PC-9 (cell line): ENCODE data around the gene SLC46A1. TPM values are rescaled to one million over a fixed set of nuclear protein-coding genes. Genes with fewer than 3 reads are reported as not detected.

ENCODE experiments used
- BruUV-seq: library from RNA; stranded (reverse); fragments of 400-500 nt; replicated peaks from 2 replicates; lab custom pipeline; 2021; lab: Mats Ljungman, UMichigan
- CTCF ChIA-PET: fragments of 300-600 bp; sonication (Branson Sonifier 250); formaldehyde crosslinking; loops from one replicate; lab custom pipeline; 2022; ENCODE audit warnings: antibody characterized with exemption; lab: Charles Lee
- POLR2A ChIA-PET: fragments of 300-600 bp; sonication (Branson Sonifier 250); formaldehyde crosslinking; loops from one replicate; lab custom pipeline; 2022; ENCODE audit warnings: antibody characterized with exemption; ENCODE audit not compliant: unreplicated experiment; lab: Charles Lee
- DNase-seq, 2 experiments: peaks; one replicate each; pipeline versions ENCODE4 v3.0.0 to v3.0.0-alpha.2; 2015 to 2022; ENCODE audit warnings: mixed read lengths in 1 of 2
- H2AFZ ChIP-seq: fragments of 200-600 bp; sonication (generic); 2 replicates; pipeline ENCODE4 v1.8.1; 2017; ENCODE audit warnings: antibody characterized with exemption
- H3F3A ChIP-seq: fragments of 200-600 bp; sonication (generic); 2 replicates; pipeline ENCODE4 v1.8.1; 2017; ENCODE audit warnings: antibody characterized with exemption, mild to moderate bottlenecking, low read depth; ENCODE audit not compliant: insufficient read depth
- H3K27ac ChIP-seq: fragments of 200-600 bp; sonication (generic); 2 replicates; pipeline ENCODE4 v1.6.1; 2016; ENCODE audit warnings: mixed run types
- H3K27me3 ChIP-seq: fragments of 200-600 bp; sonication (generic); 2 replicates; pipeline ENCODE4 v1.6.1; 2016; ENCODE audit warnings: low read depth, mixed run types; ENCODE audit not compliant: insufficient read depth
- H3K36me3 ChIP-seq: fragments of 200-600 bp; sonication (generic); 2 replicates; pipeline ENCODE4 v1.6.1; 2016; ENCODE audit warnings: low read depth, mixed run types
- H3K4me1 ChIP-seq: fragments of 200-600 bp; sonication (generic); replicated peaks from 2 replicates; pipeline ENCODE4 v1.6.1; 2016; ENCODE audit warnings: mixed run types; ENCODE audit not compliant: insufficient read depth
- H3K4me2 ChIP-seq: fragments of 200-600 bp; sonication (generic); 2 replicates; pipeline ENCODE4 v1.6.1; 2017; ENCODE audit warnings: mixed run types
- H3K4me3 ChIP-seq: fragments of 200-600 bp; sonication (generic); 2 replicates; pipeline ENCODE4 v1.6.1; 2016; ENCODE audit warnings: mixed run types
- H3K79me2 ChIP-seq: fragments of 200-600 bp; sonication (generic); 2 replicates; pipeline ENCODE4 v1.6.1; 2017; ENCODE audit warnings: low read depth, mixed run types
- H3K9me2 ChIP-seq: fragments of 200-600 bp; sonication (generic); 2 replicates; pipeline ENCODE4 v1.8.1; 2017; ENCODE audit warnings: mild to moderate bottlenecking; ENCODE audit not compliant: insufficient read depth
- H3K9me3 ChIP-seq: fragments of 200-600 bp; sonication (generic); 2 replicates; pipeline ENCODE4 v1.8.1; 2016; ENCODE audit warnings: low read depth; ENCODE audit not compliant: insufficient read depth
- H4K20me1 ChIP-seq: fragments of 200-600 bp; sonication (generic); 2 replicates; pipeline ENCODE4 v1.8.1; 2017; ENCODE audit not compliant: insufficient read depth
- EZH2 ChIP-seq: fragments of 200-600 bp; sonication (generic); IDR thresholded peaks from 2 replicates; pipeline ENCODE4 v1.8.0; 2017; ENCODE audit warnings: antibody characterized with exemption, low read depth
- intact Hi-C: fragments of 100-400 bp; cut with micrococcal nuclease; formaldehyde crosslinking; loops from one replicate; pipeline ENCODE4 v1.10.0; 2022; ENCODE audit not compliant: unreplicated experiment
- total RNA-seq: library from RNA; stranded (reverse); gene quantifications from 2 replicates; pipeline ENCODE4 v1.2.3, GENCODE V29; 2021
- TF ChIP-seq, protein P1 (sequence below): fragments of 200-600 bp; sonication (generic); conservative IDR thresholded peaks from 2 replicates; pipeline ENCODE4 v1.6.1; 2017; ENCODE audit warnings: mixed run types, antibody characterized with exemption, mild to moderate bottlenecking, moderate library complexity

The SLC46A1 gene
- total RNA-seq, 1 experiment from 2014 or later = 14.9 TPM

GRCh38 chr17:28364665-28365363 is 41.2 kb downstream of the SLC46A1 start, which contains the start of gene SEBOX:
SEBOX (minus strand) TSS chr17:28365199; CDS start chr17:28365151, 48 bp downstream.
- intact Hi-C loops = no loop called here
- CTCF ChIA-PET = interaction anchor here (0.7 kb wide), 1 partner anchor 171 kb away, joined by 3 read pairs; no protein-coding TSS in a partner anchor
- Histone ChIP-seq H4K20me1 (no peaks in the 10 kb centered on the region; the same call in 1 of the 2 replicates), H3K9me2 (no peaks in the 10 kb centered on the region), H3K27ac (no peak within 1 kb of the TSS), H3K4me1 (peaks cover 3% of the 10 kb centered on the region), H3K79me2 (no peaks in the 10 kb centered on the region), H3K4me2 (no peak within 1 kb of the TSS), H3K27me3 (no peaks in the 10 kb centered on the region), H3F3A (peaks cover 7% of the 10 kb centered on the region; the same call in 1 of the 2 replicates), H2AFZ (no peak within 1 kb of the TSS), H3K4me3 (no peak within 1 kb of the TSS), H3K9me3 (no peaks in the 10 kb centered on the region), H3K36me3 (peaks cover 13% of the 10 kb centered on the region)
- DNase-seq = no peak
- BruUV-seq = no TSS peak
- POLR2A ChIA-PET = no interaction called here
- TF ChIP-seq, protein P1, sequence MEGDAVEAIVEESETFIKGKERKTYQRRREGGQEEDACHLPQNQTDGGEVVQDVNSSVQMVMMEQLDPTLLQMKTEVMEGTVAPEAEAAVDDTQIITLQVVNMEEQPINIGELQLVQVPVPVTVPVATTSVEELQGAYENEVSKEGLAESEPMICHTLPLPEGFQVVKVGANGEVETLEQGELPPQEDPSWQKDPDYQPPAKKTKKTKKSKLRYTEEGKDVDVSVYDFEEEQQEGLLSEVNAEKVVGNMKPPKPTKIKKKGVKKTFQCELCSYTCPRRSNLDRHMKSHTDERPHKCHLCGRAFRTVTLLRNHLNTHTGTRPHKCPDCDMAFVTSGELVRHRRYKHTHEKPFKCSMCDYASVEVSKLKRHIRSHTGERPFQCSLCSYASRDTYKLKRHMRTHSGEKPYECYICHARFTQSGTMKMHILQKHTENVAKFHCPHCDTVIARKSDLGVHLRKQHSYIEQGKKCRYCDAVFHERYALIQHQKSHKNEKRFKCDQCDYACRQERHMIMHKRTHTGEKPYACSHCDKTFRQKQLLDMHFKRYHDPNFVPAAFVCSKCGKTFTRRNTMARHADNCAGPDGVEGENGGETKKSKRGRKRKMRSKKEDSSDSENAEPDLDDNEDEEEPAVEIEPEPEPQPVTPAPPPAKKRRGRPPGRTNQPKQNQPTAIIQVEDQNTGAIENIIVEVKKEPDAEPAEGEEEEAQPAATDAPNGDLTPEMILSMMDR = no peak
- TF ChIP-seq EZH2 = no peak

GRCh38 chr17:28363776-28364650 is 42.0 kb downstream of the SLC46A1 start:
- no peaks in the 10 kb centered on the region for H3K9me3 ChIP-seq
- H3K79me2 ChIP-seq = peaks cover 3% of the 10 kb centered on the region; the same call in 1 of the 2 replicates
- no peak overlapping the region for H2AFZ ChIP-seq
- ChIA-PET CTCF (interaction anchor here (0.7 kb wide), 1 partner anchor 170 kb away, joined by 3 read pairs; no protein-coding TSS in a partner anchor), POLR2A (no interaction called here)
- intact Hi-C loops = no loop called here
- no peaks in the 10 kb centered on the region for H3K27me3 ChIP-seq
- no peaks in the 10 kb centered on the region for H3K4me1 ChIP-seq
- H3K4me3 ChIP-seq = no peak overlapping the region
- no peak overlapping the region for H3K27ac ChIP-seq
- no peaks in the 10 kb centered on the region; the same call in 1 of the 2 replicates for H4K20me1 ChIP-seq
- H3K9me2 ChIP-seq = no peaks in the 10 kb centered on the region
- no TSS peak for BruUV-seq
- TF ChIP-seq, protein P1 = no peak
- TF ChIP-seq EZH2 = no peak
- H3K4me2 ChIP-seq = no peak overlapping the region
- peaks cover 18% of the 10 kb centered on the region for H3K36me3 ChIP-seq
- DNase-seq = no peak
- H3F3A ChIP-seq = 0 out of 2 replicates have a peak, but pooled peaks cover 3% of the 10 kb centered on the region

GRCh38 chr17:28363186-28363585 is 42.8 kb downstream of the SLC46A1 start:
- intact Hi-C loops = no loop called here
- Histone ChIP-seq H3K79me2 (peaks cover 11% of the 10 kb centered on the region), H3K36me3 (peaks cover 19% of the 10 kb centered on the region), H3K4me3 (no peak overlapping the region), H3K9me3 (no peaks in the 10 kb centered on the region), H3K27ac (no peak overlapping the region), H3K4me1 (peaks cover 8% of the 10 kb centered on the region), H4K20me1 (no peaks in the 10 kb centered on the region; the same call in 1 of the 2 replicates), H3K9me2 (no peaks in the 10 kb centered on the region), H3F3A (0 out of 2 replicates have a peak, but pooled peaks cover 3% of the 10 kb centered on the region), H2AFZ (no peak overlapping the region), H3K27me3 (no peaks in the 10 kb centered on the region), H3K4me2 (no peak overlapping the region)
- no peak for DNase-seq
- BruUV-seq = no TSS peak
- ChIA-PET CTCF (no interaction called here), POLR2A (no interaction called here)
- TF ChIP-seq EZH2 = no peak
- TF ChIP-seq, protein P1 = no peak
